SK-N-MC (cell line): Measurements from ENCODE around the gene CDK6.

Experiments
- EZH2 ChIP-seq: fragments of 200-600 bp; sonication (generic); IDR thresholded peaks from one replicate; pipeline ENCODE4 v1.6.1; 2017; ENCODE audit warnings: antibody characterized with exemption
- POLR2AphosphoS5 ChIP-seq: IDR thresholded peaks from 2 replicates; pipeline ENCODE4 v1.6.1; 2012; ENCODE audit warnings: mild to moderate bottlenecking, low read depth, low read length, borderline replicate concordance

GRCh38 chr7:92740134-92740533 lies 96.2 kb downstream of the CDK6 start:
- TF ChIP-seq POLR2AphosphoS5, result no peak
- no peak for TF ChIP-seq EZH2
